HG03045 (cell line): ENCODE data around the gene HUNK.
"Not testable (repeated sequence)": the region's sequence is repeated elsewhere in the genome, so short reads cannot be mapped to it uniquely, and the experiment has no call there.

Source experiments
- ATAC-seq: cut with Tn5 transposase; IDR thresholded peaks from one replicate; pipeline ENCODE4 v1.9.1; 2021; ENCODE audit warnings: mild to moderate bottlenecking, moderate library complexity; ENCODE audit not compliant: unreplicated experiment

The HUNK gene

DNA sequence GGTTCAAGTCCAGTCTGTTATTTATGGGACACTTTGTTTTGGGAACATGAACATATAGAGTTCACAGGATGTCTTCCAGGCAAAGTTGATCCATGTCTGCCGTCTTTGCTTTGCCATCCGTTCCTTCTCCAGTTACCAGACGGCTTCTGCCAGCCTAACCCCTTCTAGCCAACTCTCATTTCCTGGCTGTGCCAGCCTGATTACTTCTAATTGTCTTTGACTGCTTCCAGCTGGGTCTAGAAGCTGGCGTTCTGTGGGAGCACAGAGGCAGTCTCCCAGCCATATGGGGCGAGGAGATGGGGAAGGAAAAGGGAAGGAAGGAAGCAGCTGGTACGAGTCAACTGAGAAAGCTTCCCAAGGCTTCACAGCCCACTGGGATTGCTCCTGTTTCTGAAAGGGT is 3.1 kb upstream of the HUNK start:
- ATAC-seq = no peak

- ATAC-seq = no peak
These were observed 2.2 kb upstream of the HUNK start for GRCh38 chr21:31870472-31871193.

DNA sequence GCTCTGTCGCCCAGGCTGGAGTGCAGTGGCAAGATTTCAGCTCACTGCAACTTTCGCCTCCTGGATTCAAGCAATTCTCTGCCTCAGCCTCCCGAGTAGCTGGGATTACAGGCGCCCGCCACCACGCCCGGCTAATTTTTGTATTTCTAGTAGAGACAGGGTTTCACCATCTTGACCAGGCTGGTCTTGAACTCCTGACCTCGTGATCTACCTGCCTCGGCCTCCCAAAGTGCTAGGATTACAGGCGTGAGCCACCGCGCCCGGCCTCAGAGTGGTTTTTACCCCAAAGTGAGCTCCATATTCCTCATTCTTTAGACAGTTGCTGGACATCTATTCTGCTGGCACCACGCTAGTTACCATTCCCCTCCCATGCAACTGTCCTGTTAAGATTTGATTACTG is 1.4 kb upstream of the HUNK start:
- not testable (repeated sequence) for ATAC-seq

GRCh38 chr21:31872072-31872451 is 758 bp upstream of the HUNK start:
- no peak for ATAC-seq

GRCh38 chr21:31873275-31873695 is 465 bp downstream of the HUNK start:
- ATAC-seq = no peak

DNA sequence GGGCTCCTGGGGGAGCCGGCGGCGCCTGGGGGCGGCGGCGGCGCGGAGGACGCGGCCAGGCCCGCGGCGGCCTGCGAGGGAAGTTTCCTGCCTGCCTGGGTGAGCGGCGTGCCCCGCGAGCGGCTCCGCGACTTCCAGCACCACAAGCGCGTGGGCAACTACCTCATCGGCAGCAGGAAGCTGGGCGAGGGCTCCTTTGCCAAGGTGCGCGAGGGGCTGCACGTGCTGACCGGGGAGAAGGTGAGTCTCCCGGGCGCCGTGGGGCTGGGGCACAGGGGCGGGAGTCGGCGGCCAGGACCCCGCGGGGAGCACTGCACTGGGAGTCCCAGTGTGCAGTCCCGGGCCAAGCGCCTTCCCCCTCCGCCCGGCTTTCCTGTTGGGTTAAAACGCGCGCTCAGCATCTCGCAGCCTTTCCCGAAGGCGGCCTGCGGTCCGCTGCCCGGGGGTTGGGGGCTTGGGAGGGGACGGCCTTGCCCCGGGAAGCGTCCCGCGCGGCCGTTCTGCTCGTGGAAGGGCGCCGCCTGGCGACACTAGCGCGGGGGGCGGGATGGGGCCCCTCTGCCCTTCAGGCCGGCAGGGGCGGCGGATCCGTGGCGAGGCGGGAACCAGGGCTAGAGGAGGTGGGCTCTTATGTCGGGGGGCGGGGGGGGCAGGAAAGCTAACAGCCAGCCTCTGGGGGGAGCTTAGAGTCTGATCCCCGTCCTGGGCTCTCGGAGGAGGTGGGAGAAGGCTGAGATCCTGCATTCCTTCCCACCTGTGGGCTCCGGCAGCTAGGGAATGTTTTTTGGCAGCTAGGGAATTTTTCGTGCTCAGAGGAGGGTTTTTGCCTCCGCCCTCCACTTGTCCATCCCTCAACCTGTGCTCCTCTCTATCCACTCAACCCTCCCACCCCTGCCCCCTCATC is 1.1 kb downstream of the HUNK start:
- no peak for ATAC-seq

GRCh38 chr21:31874812-31875212 is 2.0 kb downstream of the HUNK start:
- ATAC-seq = no peak

- no peak for ATAC-seq
These were observed 2.7 kb downstream of the HUNK start for GRCh38 chr21:31875496-31876015.

GRCh38 chr21:31877463-31877957 is 4.7 kb downstream of the HUNK start:
- ATAC-seq = no peak

DNA sequence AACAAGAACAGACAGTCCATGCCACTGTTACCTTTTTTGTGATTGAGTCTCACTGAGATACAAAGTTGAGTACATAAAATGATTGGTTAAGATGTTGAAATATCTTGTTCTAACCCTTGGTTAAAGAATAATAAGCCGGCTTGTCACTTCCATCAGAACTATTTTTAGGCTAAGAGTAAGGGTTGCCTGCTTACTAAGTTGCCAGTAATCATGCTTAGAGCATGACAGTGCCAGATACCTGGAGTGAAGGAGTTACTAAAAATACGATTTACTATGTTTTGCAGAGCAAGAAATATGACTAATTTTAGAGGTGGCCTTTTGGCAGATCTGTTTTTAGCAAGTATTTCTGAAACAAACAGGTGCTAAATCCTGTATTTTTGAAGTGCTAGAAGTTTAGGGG is 6.0 kb downstream of the HUNK start:
- no peak for ATAC-seq

GRCh38 chr21:31879241-31879650 is 6.4 kb downstream of the HUNK start:
- no peak for ATAC-seq

GRCh38 chr21:31879911-31880310 is 7.1 kb downstream of the HUNK start:
- no peak for ATAC-seq

DNA sequence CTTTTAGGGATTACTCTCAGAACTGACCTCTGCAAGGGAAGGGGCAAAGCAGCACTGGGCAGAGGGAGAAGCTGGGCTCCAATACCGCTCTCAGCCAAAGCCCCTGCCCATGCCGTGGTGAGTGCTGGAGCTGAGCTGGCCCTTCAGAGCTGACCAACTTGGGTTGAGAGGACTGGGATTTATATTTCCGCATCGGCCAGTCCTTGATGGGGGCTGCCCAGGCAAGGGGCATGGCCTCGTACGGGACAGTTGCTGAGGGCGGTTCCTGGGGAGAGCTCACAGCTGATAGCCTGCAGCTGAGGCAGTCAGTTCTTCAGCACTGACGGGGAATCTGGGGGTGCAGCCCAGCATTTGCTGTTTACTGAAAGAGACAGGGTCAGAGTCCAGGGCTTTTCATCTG is 8.0 kb downstream of the HUNK start:
- no peak for ATAC-seq

DNA sequence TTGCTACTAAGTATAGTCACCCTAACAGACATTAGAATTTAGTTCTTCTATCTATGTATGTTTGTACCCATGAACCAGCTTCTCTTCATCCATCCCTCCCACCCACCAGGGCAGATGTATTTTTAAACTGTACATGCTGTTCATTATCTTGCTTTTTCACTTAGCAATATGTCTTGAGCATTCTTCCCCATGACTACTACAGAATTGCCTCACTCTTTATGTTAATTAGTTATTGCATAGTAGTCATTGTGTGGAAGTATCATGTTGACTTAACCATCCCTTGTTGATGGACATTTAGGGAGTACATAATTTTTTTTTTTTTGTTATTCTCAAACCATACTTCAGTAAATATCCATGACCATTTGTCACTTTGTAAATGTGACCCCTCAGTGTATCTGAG is 9.9 kb downstream of the HUNK start:
- no peak for ATAC-seq

DNA sequence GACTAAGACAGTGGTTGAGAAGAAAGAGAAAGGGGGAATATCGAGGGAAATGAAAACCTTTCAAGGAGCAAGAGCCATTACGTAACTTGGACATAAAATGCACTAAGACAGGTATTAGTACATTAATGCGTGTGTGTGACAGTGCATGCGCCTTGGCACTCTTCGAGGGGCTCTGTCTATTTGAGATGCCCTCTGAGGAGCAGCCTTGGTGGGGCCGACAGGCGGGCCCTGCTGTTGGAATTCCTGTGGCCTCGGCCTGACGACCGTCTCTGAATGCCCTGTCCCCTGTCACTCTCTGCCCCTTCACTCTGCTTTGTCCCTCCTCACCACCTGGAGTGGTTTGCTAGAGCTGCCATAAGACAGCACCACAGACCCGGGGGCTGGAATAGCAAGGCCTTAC is 12.3 kb downstream of the HUNK start:
- ATAC-seq = no peak

- no peak for ATAC-seq
These were observed 14.1 kb downstream of the HUNK start for GRCh38 chr21:31886915-31887314.

GRCh38 chr21:31887391-31887841 is 14.6 kb downstream of the HUNK start:
- no peak for ATAC-seq

DNA sequence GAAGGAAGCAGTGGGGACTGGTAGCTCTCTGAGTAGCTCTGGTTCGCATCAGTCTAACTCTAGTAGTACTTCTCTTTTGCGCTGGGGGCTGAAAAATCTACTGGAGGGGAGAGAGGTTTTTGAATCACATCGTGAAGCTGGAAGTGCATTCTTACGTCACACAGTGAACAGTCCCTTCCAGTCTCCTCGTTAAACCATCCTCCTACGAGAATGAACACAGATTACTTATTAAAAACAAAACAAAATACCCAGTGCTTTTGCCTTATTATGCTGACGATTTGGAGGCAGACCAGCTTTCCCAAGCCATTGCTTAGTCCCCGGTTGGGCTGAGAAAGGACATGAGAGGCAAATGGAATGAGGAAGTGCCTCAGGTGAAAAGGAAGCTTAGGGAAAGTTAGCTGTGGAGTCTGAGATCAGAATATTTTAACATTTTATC is 16.1 kb downstream of the HUNK start:
- no peak for ATAC-seq

GRCh38 chr21:31889460-31889859 is 16.6 kb downstream of the HUNK start:
- no peak for ATAC-seq

GRCh38 chr21:31892686-31893085 is 19.9 kb downstream of the HUNK start:
- no peak for ATAC-seq

GRCh38 chr21:31893851-31894415 is 21.1 kb downstream of the HUNK start:
- no peak for ATAC-seq
